NCI-H526 treated with DMSO at 0.1 percent for 48 hours (cell line): ENCODE data around the gene CLDN9.

Experiments used
- DNase-seq: peaks from one replicate; lab custom pipeline; 2025; lab: John Stamatoyannopoulos, UW

CLDN9 gene

DNA sequence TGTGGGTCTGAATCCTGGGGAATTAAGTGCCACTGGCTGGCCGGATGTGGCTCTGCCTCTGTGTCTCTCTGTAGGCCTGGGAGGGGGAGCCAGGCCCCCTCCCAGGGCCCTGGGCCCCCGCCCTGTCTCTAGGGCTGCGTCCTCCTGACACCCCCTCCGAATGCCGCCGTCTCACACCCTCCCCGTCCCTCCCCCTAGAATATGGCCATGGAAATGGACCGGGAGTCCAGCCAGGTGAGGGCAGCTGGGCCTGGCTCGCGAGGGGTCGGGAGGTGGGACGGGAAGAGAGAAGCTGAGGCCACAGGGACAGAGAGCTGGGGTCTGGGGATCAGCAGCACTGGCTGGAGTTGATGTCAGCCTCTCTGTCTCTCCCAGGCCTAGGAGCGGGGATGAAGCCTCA is 16.4 kb upstream of the CLDN9 start:
- DNase-seq: no peak

DNA sequence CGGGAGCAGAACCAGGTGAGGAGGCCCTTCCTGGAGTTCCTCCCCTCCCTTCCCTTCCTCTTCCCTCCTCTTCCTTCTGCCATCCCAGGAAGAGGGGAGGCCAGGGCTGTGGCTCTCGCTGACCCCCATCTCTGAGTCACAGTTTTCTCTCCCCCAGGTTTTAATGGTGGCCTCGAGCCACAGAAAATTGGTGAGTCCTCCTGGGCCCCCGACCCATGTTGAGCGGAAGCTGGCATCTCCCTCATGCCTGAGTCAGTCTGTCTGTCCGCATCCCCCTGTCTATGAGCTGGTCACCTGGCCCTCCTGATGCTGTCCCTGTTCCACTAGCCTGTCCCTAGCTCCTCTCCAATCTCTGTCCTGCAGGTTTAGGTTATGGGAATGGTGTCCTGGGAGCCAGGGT is 12.8 kb upstream of the CLDN9 start:
- DNase-seq: no peak

DNA sequence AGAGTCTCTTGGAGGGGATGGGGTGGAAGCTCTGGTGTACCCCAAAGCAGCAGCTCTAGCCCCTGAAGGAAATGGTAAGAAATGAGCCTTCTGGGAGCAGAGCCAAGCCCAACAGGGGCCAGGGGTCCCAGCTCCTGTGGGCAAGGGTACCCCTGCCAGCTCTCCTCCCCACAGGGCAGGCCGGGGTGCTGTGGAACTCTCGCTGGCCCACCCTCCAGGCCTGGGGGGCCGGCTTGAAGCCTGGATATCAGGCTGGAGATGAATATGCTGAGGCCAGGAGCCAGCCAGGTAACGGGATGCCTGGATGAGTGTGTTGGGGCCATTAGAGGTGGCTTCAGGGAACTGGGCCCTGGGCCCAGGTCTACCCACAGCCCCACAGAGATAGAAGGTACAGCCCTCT is 12.2 kb upstream of the CLDN9 start:
- no peak for DNase-seq

DNA sequence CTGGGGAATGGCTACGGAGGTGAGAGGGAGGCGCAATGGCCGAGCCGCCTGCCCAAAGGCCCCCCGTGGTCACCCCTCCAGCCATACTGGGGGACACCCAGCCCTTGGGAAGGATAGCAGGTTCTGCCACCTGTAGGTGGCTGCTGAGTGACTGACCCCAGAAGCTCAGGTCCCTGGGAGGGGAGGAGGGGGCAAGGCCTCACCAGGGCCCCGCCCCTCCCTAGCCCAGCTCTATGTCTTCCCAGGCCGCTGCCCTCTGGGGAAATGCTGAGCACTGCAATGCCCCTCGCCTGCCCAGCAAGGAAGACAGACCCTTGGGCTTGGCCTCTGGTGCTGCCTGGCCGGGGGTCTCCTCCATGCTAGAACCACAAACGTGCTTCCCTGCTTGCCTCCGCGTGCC is 11.4 kb upstream of the CLDN9 start:
- no peak for DNase-seq

DNA sequence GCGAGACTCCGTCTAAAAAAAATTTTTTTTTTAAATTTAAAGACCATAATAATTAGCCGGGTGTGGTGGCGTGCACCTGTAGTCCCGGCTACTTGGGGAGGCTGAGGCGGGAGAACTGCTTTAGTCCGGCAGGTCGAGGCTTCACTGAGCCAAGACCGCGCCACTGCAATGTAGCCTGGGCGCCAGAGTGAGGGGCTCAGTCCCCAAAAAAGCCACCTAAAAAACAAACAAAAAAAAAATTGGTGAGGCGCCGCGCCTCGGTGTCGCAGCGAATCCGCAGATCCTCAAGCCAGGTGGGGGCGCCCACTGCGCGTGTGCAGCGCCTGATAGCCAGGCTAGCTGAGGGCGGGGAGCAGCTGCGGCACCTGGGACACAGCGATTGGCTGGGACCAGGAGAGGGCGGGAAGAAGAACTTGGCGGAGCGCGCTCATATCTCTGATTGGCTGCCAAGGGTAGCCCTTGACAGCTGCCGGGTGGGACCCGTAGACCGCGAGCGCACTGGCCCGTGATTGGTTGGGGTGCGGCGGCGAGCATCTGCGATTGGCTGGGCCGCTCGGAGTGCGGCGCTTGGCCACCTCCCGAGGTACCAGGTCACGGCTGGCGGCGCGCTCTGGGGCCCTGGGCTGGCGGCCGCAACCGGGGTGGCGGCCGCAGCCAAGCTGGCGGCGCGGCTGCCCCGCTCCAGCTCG is 9.0 kb upstream of the CLDN9 start:
- peak; percentile 93 for DNase-seq

DNA sequence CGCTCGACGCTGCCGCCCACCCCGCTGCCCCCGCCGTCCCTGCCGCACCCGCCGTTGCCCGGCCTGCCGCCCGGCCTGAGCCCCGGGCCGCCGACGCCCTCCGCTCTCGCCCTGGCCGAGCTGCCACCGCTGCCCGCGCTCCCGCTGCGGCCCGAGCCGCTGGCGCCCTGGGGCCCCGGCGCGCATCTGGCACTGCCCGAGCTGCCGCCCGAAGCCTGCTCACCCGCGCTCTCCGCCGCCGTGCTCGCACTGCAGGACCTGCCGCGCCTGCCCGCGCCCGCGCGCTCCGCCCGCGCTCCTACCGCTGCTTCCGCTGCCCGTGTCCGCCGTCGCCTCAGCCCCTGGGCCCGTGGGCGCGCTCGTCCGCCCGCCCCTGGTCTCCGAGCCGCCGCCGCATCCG is 8.4 kb upstream of the CLDN9 start:
- DNase-seq: no peak

DNA sequence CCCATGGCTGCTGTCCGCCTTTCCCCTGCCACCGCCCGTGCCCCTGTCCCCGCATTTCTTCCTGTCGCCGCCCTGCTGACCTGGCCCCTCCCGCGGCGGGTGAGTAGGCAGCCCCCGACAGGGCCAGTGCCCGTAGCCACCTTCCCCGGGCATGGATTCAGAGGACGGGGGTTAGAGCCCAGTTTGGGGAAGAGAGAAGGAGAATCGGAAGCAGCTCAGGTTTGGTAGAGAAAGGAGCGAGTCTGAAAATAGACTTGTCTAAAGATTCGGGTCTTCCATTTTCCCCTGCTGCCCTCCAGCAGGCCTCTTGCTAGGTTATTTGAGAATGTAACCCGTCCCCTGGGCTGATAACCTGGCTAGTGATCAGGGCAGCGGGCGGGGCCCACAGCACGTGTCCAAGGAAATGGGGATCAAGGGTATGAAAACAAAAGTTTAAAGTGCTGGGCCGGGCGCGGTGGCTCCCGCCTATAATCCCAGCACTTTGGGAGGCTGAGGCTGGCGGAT is 7.9 kb upstream of the CLDN9 start:
- DNase-seq: no peak

DNA sequence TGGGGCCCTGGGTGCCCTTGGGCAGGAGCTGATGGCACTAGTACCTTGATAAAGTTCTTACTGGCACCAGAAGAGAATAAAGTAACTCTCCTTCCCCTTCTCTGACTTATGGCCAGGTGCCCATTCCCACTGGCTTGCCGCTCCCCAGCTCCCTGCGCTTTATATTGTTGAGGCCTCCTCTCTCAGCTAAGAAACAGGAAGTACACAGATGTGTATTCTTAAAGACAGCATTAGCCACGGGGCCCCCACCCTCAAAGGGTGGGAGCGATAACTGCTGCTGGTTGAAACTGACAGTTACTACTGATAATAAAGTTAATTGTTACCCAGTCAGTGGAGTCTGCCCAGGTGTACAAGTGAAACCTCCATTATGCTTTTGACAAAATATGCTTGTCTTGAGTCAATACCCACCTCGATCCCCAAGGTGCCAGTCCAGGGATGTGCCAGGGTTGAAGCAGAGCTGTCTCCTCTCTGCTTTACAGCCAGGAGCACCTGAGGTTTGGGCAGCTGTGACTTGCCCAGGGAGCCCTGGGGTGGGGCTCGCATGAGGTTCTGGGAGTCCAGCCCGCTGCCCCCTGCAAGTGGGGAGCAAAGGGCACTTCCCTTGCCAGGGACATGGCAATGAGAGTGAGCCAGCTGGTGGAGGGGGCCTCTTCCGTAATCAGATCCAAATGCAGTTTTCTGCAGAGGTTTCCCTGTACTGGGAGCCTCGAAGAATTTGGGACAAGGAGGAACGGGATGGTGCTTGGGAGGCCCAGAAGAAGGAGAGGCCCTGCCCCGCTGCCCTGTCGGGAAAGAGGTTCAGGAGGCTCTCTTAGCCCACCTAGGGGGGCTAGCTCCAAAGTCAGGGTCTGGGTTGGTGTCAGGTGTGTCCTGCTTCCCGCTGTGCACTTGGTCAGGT is 5.4 kb upstream of the CLDN9 start:
- no peak for DNase-seq

DNA sequence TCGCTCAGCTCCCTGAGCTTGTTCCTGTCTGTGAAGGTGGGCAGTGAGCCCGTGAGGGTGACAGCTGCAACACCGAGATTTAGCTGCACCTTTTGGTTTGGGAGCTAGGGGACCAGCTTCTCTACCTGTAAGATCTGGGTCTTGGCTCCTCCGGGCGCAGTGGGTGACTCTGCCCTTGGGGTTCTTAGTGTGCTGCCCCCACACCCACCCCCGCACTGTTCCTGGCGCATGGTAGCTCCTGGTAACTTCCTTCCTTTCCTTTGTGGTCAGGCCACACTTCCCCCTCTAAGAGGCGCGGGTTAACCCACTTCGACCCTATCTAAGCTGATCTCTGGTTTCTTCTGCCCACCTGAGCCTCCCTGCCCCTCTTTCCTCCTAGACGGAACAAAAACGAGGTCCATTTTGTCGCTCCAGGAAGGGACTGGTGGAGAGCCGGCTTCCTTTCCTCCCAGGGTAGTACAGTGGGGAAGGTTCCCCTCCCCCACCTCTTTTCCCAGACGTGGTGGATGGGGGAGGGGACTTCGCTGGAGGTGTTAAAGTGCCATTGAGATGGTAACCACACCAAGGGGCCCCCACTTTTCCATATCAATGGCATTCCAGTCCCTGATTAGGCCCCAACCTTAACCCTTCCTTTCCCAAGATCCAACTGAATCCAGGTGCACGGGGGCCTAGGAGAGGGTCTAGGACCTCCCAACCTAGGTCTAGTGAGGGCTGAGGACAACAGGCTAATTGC is 4.6 kb upstream of the CLDN9 start:
- no peak for DNase-seq

DNA sequence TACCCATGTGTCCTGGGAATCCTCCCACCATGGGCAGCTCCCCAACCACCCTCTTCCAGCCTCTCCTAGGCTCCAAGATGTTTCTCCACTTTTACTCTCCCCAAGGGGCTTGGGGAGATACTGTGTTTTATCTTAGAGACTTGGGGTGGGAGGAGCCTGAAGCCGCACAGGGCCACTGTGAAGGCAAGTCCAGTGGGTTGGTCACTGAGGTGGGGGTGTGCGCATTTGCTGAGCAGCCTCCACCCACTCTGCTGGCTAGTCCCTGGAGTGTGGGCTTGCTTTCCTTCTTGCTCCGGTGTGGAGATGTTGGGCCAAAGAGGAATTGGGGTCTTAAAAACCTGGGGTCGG is 4.1 kb upstream of the CLDN9 start:
- no peak for DNase-seq

DNA sequence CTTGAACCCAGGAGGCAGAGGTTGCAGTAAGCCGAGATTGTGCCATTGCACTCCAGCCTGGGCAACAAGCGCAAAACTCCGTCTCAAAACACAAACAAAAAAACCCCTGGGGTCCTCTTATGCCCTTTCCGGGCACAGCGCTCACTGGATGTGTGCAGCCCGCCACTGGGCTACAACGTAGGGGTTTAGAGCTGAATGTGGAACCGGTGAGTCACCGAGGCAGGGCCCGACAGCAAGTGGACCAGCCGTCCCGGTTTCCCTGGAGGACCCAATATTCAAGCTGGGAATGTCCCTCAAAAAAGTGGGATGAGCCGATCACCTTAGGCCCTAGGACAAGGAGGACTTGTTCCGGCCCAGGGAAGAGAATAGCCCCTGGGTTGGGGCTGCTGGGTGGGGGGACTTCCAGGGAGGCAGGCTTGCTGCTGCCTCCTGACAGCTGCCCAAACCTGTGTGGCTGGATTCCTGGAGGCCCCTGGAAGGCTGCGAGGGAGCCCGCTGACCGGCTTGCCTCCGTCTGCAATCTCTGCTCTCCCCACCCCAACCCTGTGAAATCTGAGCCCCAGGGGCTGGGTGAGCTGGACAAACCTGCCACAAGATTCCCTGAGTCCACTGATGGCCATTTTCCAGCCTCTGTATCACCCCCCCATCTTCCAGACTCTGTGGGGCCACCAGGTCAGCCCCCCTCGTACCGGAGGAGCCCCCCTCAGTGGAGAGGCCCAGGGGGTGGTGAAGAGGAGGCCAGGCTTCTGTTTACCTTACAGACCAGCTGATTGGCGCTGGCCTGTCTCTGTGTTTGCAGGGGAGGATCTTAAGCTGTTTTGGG is 2.9 kb upstream of the CLDN9 start:
- no peak for DNase-seq

DNA sequence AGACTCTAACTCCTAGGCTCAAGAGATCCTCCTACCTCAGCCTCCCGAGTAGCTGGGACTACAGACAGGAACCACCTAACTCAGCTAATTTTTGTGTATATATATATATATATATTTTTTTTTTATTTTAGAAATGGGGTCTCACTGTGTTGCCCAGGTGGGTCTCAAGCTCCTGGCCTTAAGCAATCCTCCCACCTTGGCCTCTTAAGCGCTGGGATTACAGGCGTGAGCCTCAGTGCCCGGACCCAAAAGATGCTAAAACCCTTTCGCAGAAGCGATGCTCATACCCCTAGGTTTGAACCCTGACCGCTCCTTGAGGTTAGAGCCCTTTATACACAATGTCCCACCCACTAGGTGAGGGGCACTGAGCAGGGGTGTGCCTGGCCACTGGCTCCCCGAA is 2.2 kb upstream of the CLDN9 start:
- DNase-seq: no peak

DNA sequence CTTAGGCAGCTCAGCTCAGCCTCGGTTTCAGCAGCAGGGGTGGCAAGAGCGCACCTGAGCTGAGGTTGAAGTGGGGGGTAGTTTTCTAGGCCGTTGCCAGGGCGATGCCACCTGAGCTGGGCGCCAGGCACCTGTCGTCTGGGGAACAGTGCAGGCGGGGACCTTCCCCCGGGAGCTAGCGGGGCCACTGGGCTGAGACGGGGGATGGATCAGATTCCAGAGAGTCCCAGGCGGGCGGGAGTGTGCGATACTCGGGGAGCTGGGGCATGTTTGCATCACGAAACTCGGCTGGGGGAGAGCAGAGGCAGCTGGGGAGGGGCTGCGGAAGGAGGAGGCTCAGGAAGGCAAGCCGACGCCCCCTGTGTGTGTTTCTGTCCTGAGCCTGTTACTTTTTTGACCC is 477 bp upstream of the CLDN9 start:
- peak; percentile 31 for DNase-seq

DNA sequence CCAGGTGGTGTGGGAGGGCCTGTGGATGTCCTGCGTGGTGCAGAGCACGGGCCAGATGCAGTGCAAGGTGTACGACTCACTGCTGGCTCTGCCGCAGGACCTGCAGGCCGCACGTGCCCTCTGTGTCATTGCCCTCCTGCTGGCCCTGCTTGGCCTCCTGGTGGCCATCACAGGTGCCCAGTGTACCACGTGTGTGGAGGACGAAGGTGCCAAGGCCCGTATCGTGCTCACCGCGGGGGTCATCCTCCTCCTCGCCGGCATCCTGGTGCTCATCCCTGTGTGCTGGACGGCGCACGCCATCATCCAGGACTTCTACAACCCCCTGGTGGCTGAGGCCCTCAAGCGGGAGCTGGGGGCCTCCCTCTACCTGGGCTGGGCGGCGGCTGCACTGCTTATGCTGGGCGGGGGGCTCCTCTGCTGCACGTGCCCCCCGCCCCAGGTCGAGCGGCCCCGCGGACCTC is 798 bp downstream of the CLDN9 start:
- no peak for DNase-seq

DNA sequence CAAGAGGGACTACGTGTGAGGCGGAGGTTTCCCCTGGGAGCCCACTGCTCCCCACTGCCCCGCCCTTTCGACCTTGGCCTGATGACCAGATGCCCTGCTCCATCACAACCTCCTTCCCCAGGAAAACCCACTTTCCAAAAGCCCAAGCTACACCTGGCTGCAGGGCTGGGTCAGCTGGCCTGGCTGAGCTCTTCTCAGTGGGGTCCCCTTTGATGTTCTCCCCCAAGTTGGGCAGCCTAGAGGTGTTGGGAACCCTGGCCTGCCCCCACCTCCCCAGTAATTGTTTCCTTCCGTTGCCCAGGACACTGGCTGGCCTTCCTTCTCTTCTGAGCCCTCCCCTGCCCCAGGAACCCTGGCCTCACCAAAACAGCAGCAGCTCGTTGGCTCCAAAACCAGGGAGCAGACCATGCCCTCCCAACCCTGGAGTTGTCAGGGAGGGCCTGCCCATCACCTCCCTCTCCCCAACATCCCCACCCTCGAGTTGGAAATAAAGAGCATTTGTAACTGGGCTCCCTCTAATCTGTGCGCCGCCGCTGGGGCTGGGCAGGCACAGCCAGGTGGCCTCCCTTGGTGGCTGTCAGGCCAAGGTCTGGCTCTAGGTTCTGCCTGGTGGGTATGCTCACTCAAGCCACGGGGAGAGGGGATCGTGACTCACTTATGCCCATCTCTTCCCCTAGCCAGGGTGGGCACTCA is 1.4 kb downstream of the CLDN9 start:
- no peak for DNase-seq

DNA sequence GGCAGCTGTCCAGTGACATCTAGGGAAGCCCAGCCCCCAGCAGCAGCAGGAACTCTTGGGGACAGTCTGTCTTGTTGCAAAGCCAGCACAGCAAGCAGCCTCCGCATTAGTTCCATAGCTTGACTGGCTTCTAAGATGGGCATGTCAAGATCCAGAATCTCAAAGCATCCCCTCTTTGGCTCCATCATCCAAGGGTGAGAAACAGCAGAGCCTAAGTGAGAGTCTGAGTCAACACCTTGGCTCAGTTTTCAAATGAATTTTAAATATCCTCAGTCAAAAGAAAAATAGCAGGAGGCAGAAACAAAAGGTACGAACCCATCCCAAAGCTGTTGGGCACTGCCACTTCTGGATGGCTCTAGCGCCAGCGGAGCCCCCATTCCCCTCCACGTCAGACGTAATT is 2.2 kb downstream of the CLDN9 start:
- DNase-seq: no peak

DNA sequence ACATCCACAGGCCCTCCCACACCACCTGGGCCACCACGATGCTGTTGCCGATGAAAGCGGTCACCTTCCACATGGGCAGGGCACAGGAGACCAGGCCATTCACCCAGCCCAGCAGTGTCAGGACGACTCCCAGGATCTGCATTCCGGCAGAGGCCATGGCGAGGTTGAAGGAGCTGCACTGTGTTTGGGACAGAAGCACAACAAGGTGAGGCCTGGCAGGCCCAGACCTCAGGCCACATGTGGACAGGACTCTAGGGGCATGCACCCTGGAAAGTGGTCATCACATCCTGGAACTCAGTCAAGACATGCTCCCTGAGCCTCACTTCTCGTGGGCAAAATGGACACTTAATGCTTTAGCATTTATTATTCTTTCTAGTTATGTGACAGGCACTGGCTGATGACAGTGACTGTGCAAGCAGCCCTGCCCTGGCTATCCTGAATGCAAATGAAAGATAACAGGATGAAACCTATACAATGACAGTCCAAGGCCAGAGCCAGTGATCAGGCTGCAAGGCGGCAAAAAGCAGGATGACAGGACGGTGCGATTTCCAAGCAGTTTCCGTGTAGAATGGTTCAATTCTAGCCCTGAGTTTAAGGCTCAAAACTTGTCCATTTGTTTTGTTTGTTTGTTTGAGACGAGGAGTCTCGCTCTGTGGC is 3.3 kb downstream of the CLDN9 start:
- no peak for DNase-seq

DNA sequence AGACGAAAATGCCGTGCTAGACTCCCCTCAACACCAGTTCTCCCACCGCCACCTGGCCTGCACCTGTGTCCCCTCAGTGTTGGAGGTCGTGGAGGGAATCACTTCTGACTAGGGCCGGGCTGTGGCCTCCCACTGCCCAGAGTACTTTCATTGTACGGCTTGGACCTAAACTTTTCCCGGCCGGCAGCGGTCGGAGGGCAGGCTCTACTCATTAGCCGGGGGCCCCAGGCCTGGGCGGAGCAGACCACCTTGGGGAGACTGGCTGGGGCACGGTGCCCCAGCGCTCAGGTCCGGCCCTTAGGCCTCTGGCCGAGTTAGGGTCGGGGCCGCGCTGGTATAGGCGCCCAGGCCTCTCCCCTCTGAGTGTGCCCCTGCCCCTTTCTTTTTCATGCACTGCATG is 4.6 kb downstream of the CLDN9 start:
- DNase-seq: no peak

DNA sequence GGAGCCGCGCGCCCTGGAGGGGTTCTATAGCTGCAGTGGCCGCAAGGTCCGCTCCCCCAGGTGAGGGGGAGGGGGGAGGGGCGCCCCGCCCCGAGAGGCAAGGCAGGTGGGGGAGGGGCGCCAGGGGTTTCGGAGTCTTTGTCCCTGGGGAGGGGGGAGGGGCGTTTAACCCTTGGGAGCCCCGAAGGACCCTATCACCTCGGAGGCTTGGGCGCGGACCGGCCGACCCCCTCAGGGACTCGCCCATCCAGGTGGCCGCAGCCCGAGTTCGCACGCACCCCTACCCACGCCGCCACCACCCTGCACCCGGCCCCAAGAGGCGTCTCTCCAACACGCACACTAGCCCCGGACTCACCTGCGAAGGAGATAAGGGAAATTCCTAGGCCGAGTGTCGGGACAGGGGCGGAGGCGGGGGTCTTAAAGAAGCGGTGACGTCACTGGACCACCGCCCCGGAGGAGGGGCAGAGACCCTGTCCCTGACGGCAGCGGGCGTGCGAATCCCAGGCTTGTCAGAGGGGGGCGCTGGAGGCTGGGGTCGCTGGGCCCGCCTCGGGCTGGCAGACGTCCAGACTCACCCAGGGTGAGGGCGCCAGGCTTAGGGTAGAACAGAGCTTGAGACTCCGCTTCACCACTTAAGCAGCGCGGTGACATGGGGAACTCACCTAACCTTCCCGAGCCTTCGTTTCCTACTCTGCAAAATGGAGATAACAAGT is 5.2 kb downstream of the CLDN9 start, which contains the start of gene CLDN6:
Gene CLDN6, minus strand, starts transcription at position 390 of the 713 bp plus-strand sequence. CDS start 2,162 bp downstream, outside the sequence.
- no peak for DNase-seq
